Measurements from ENCODE around the gene MYL10.

MYL10 gene

GRCh38 chr7:101604331-101604933 lies 24.7 kb downstream of the MYL10 start:
- Histone ChIP-seq H3K9ac (ENCODE audit: low read depth, low read length) (no peak overlapping the region), H3K36me3 (ENCODE audit: insufficient read depth, low read length) (no peaks in the 10 kb centered on the region), H3K9me3 (ENCODE audit: control insufficient read depth, insufficient read depth, low read length) (no peaks in the 10 kb centered on the region)

GRCh38 chr7:101602484-101603241 lies 26.4 kb downstream of the MYL10 start:
- Histone ChIP-seq H3K36me3 (ENCODE audit: insufficient read depth, low read length) (no peaks in the 10 kb centered on the region), H3K4me1 (ENCODE audit: insufficient read depth, low read length) (no peaks in the 10 kb centered on the region; the same call in 1 of the 2 replicates), H3K9me3 (ENCODE audit: control insufficient read depth, insufficient read depth, low read length) (no peaks in the 10 kb centered on the region), H3K9ac (ENCODE audit: low read depth, low read length) (no peak overlapping the region)

More at GRCh38 chr7:101604331-101604933, 24.7 kb downstream of the MYL10 start:
- H3K4me1 ChIP-seq (ENCODE audit: insufficient read depth, low read length), result no peaks in the 10 kb centered on the region; the same call in 1 of the 2 replicates

GRCh38 chr7:101602082-101602481 lies 27.0 kb downstream of the MYL10 start:
- no peaks in the 10 kb centered on the region for H3K9me3 ChIP-seq (ENCODE audit: control insufficient read depth, insufficient read depth, low read length)
- no peaks in the 10 kb centered on the region; the same call in 1 of the 2 replicates for H3K4me1 ChIP-seq (ENCODE audit: insufficient read depth, low read length)
- no peaks in the 10 kb centered on the region for H3K36me3 ChIP-seq (ENCODE audit: insufficient read depth, low read length)
- H3K9ac ChIP-seq (ENCODE audit: low read depth, low read length), result no peak overlapping the region

- Histone ChIP-seq H3K36me3 (ENCODE audit: insufficient read depth, low read length) (no peaks in the 10 kb centered on the region), H3K9ac (ENCODE audit: low read depth, low read length) (no peak overlapping the region), H3K9me3 (ENCODE audit: control insufficient read depth, insufficient read depth, low read length) (no peaks in the 10 kb centered on the region), H3K4me1 (ENCODE audit: insufficient read depth, low read length) (no peaks in the 10 kb centered on the region; the same call in 1 of the 2 replicates)
These were observed 29.3 kb downstream of the MYL10 start for GRCh38 chr7:101599787-101600186.

- Histone ChIP-seq H3K36me3 (ENCODE audit: insufficient read depth, low read length) (no peaks in the 10 kb centered on the region), H3K9ac (ENCODE audit: low read depth, low read length) (no peak overlapping the region), H3K9me3 (ENCODE audit: control insufficient read depth, insufficient read depth, low read length) (no peaks in the 10 kb centered on the region), H3K4me1 (ENCODE audit: insufficient read depth, low read length) (no peaks in the 10 kb centered on the region; the same call in 1 of the 2 replicates)
These were observed 29.9 kb downstream of the MYL10 start for GRCh38 chr7:101598986-101599771.

- no peaks in the 10 kb centered on the region; the same call in 1 of the 2 replicates for H3K4me1 ChIP-seq (ENCODE audit: insufficient read depth, low read length)
- H3K9me3 ChIP-seq (ENCODE audit: control insufficient read depth, insufficient read depth, low read length), result no peaks in the 10 kb centered on the region
- H3K36me3 ChIP-seq (ENCODE audit: insufficient read depth, low read length), result no peaks in the 10 kb centered on the region
- H3K9ac ChIP-seq (ENCODE audit: low read depth, low read length), result no peak overlapping the region
These were observed 30.6 kb downstream of the MYL10 start for GRCh38 chr7:101598422-101598985.

- Histone ChIP-seq H3K4me1 (ENCODE audit: insufficient read depth, low read length) (no peaks in the 10 kb centered on the region; the same call in 1 of the 2 replicates), H3K9ac (ENCODE audit: low read depth, low read length) (no peak overlapping the region), H3K36me3 (ENCODE audit: insufficient read depth, low read length) (no peaks in the 10 kb centered on the region), H3K9me3 (ENCODE audit: control insufficient read depth, insufficient read depth, low read length) (no peaks in the 10 kb centered on the region)
These were observed 31.2 kb downstream of the MYL10 start for GRCh38 chr7:101597941-101598340.

GRCh38 chr7:101596898-101597297 lies 32.2 kb downstream of the MYL10 start:
- Histone ChIP-seq H3K36me3 (ENCODE audit: insufficient read depth, low read length) (no peaks in the 10 kb centered on the region), H3K4me1 (ENCODE audit: insufficient read depth, low read length) (no peaks in the 10 kb centered on the region), H3K9me3 (ENCODE audit: control insufficient read depth, insufficient read depth, low read length) (no peaks in the 10 kb centered on the region), H3K9ac (ENCODE audit: low read depth, low read length) (no peak overlapping the region)

- Histone ChIP-seq H3K9me3 (ENCODE audit: control insufficient read depth, insufficient read depth, low read length) (no peaks in the 10 kb centered on the region), H3K4me1 (ENCODE audit: insufficient read depth, low read length) (no peaks in the 10 kb centered on the region), H3K36me3 (ENCODE audit: insufficient read depth, low read length) (no peaks in the 10 kb centered on the region), H3K9ac (ENCODE audit: low read depth, low read length) (no peak overlapping the region)
These were observed 33.1 kb downstream of the MYL10 start for GRCh38 chr7:101595766-101596537.

GRCh38 chr7:101595246-101595645 lies 33.9 kb downstream of the MYL10 start:
- no peaks in the 10 kb centered on the region for H3K36me3 ChIP-seq (ENCODE audit: insufficient read depth, low read length)
- H3K9ac ChIP-seq (ENCODE audit: low read depth, low read length), result no peak overlapping the region
- no peaks in the 10 kb centered on the region for H3K4me1 ChIP-seq (ENCODE audit: insufficient read depth, low read length)
- no peaks in the 10 kb centered on the region for H3K9me3 ChIP-seq (ENCODE audit: control insufficient read depth, insufficient read depth, low read length)

- no peaks in the 10 kb centered on the region for H3K36me3 ChIP-seq (ENCODE audit: insufficient read depth, low read length)
- H3K4me1 ChIP-seq (ENCODE audit: insufficient read depth, low read length), result no peaks in the 10 kb centered on the region
- H3K9ac ChIP-seq (ENCODE audit: low read depth, low read length), result no peak overlapping the region
- H3K9me3 ChIP-seq (ENCODE audit: control insufficient read depth, insufficient read depth, low read length), result no peaks in the 10 kb centered on the region
These were observed 34.3 kb downstream of the MYL10 start for GRCh38 chr7:101594790-101595189.

- H3K9ac ChIP-seq (ENCODE audit: low read depth, low read length), result no peak overlapping the region
- H3K4me1 ChIP-seq (ENCODE audit: insufficient read depth, low read length), result no peaks in the 10 kb centered on the region
- no peaks in the 10 kb centered on the region for H3K9me3 ChIP-seq (ENCODE audit: control insufficient read depth, insufficient read depth, low read length)
- H3K36me3 ChIP-seq (ENCODE audit: insufficient read depth, low read length), result no peaks in the 10 kb centered on the region
These were observed 35.5 kb downstream of the MYL10 start for GRCh38 chr7:101593556-101593955.

- Histone ChIP-seq H3K4me1 (ENCODE audit: insufficient read depth, low read length) (no peaks in the 10 kb centered on the region), H3K36me3 (ENCODE audit: insufficient read depth, low read length) (no peaks in the 10 kb centered on the region), H3K9ac (ENCODE audit: low read depth, low read length) (no peak overlapping the region), H3K9me3 (ENCODE audit: control insufficient read depth, insufficient read depth, low read length) (no peaks in the 10 kb centered on the region)
These were observed 37.6 kb downstream of the MYL10 start for GRCh38 chr7:101591504-101591903.

All from ES-I3 (cell line).